Mucosa of rectum (tissue), 2 donors: ENCODE measurements around the gene DMC1.
"Not testable (repeated sequence)": the region's sequence is repeated elsewhere in the genome, so short reads cannot be mapped to it uniquely, and the experiment has no call there.

ENCODE experiments used
- H3K27ac ChIP-seq, 2 donors: one replicate each; pipeline ENCODE4 v1.7.0; 2013; ENCODE audit warnings: inconsistent platforms in 2 of 2, low read depth in 2 of 2, low read length in 2 of 2
- H3K27me3 ChIP-seq, 2 donors: one replicate each; pipeline ENCODE4 v1.7.0; 2013; ENCODE audit warnings: low read length in 2 of 2; ENCODE audit not compliant: control insufficient read depth in 2 of 2, insufficient read depth in 2 of 2
- H3K36me3 ChIP-seq, 2 donors: one replicate each; pipeline ENCODE4 v1.7.0; 2013; ENCODE audit warnings: low read length in 2 of 2; ENCODE audit not compliant: control insufficient read depth in 2 of 2, insufficient read depth in 2 of 2
- H3K4me1 ChIP-seq, 2 donors: one replicate each; pipeline ENCODE4 v1.7.0; 2013; ENCODE audit warnings: low read length in 2 of 2, mild to moderate bottlenecking in 1 of 2; ENCODE audit not compliant: control insufficient read depth in 2 of 2, insufficient read depth in 2 of 2
- H3K4me3 ChIP-seq, 2 donors: one replicate each; pipeline ENCODE4 v1.7.0; 2013; ENCODE audit warnings: low read length in 2 of 2
- H3K9ac ChIP-seq, 2 donors: one replicate each; pipeline ENCODE4 v1.7.0; 2013; ENCODE audit warnings: low read length in 2 of 2, low read depth in 1 of 2, mild to moderate bottlenecking in 1 of 2
- H3K9me3 ChIP-seq, 2 donors: one replicate each; pipeline ENCODE4 v1.7.0; 2013; ENCODE audit warnings: low read length in 2 of 2; ENCODE audit not compliant: control insufficient read depth in 2 of 2
- donor health status: healthy.
- donor health status: Normal muscosa, but diverticular disease.

DMC1 gene, protein sequence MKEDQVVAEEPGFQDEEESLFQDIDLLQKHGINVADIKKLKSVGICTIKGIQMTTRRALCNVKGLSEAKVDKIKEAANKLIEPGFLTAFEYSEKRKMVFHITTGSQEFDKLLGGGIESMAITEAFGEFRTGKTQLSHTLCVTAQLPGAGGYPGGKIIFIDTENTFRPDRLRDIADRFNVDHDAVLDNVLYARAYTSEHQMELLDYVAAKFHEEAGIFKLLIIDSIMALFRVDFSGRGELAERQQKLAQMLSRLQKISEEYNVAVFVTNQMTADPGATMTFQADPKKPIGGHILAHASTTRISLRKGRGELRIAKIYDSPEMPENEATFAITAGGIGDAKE

DNA sequence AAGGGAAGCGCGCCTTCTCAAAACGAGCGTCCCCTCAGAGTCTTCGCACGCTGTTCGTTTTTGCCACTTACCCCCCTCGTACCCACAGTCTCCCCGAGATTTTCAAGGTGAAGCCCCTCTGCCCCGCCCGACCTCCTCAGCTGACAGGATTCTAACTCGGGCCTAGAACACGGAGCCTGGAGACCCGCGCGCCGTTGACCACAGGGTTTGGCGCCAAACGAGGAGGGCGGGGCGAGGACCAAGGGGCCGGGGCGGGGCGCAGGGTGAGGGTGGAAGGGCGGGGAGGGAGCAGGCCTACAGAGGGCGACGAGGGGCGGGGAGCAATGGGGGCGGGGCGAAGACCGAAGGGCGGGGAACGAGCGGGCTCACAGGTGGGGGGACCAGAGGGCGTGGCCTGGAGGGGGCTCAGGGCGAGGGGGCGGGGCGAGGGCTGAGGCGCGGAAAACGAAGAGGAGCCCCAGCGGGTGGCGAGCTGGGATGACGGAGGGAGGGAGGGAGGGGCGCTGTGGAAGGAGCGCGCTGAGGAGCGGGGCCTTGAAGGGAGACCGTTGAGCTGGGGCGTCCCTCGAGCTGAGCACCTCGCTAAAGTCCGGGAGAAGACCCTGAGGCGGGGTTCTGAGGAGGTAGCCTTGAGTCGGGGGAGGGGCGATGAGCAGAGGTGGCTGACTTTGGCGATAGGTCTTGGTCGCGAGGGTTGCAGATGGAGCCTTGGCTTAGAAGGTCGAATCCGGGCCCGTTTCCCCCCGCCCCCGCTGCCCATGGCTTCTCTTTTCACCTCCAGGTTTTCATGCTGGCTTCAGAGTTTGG lies at the start of gene DMC1:
DMC1 (minus strand) TSS at position 212 of the 807 bp plus-strand sequence. CDS start 1,927 bp downstream, outside the sequence.
- Histone ChIP-seq H3K9me3 (no peaks in the 10 kb centered on the region), H3K4me1 (peaks cover 0 to 2% of the 10 kb centered on the region in 2 donors), H3K4me3 (peak within 1 kb of the TSS; percentile 69 to 83), H3K9ac (peak within 1 kb of the TSS; percentile 69 to 82), H3K27ac (peak within 1 kb of the TSS in 1 of 2 donors; percentile 63), H3K36me3 (no peaks in the 10 kb centered on the region), H3K27me3 (no peaks in the 10 kb centered on the region)

DNA sequence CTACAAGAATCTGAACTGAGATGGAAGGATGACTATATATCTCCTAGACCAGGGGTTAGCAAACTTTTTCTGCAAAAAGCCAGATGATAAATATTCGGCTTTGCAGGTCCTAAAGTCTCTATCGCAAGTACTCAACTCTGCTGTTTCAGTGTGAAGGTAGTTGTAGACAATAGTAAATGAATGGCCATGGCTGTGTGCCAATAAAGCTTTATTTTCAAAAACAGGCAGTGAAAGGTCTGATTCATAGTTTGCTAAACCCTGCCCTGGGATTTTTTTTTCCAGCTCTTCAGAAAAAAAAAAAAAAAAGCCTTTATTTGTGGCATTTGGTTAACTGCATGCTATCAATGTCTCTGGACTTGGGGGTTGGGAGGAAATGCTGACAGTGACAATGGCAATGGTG lies 48.7 kb upstream of the DMC1 start:
- no peak overlapping the region for H3K9ac ChIP-seq
- no peaks in the 10 kb centered on the region for H3K4me1 ChIP-seq
- no peaks in the 10 kb centered on the region for H3K36me3 ChIP-seq
- no peaks in the 10 kb centered on the region for H3K9me3 ChIP-seq
- H3K27ac ChIP-seq, result no peak overlapping the region
- no peak overlapping the region for H3K4me3 ChIP-seq
- H3K27me3 ChIP-seq, result no peaks in the 10 kb centered on the region

DNA sequence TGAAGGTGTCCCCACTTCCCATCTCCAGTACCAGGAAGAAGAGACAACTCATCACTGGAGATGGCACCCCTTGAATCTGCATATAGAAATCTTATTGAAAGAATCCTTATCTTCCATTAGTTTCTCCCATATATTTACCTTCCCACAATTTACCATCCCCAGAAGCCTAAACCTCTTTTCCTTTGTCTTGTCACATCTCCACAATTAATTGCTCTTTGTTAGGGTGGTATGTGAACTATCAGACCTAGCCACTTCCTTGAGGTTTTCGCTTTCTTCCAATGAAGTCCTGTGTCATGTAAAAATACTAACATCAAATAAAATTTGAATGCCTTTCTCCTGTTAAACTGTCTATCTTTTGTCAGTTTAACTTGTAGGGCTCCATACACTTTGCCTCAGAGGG lies 48.3 kb upstream of the DMC1 start:
- H3K36me3 ChIP-seq, result no peaks in the 10 kb centered on the region
- H3K4me1 ChIP-seq, result no peaks in the 10 kb centered on the region
- no peaks in the 10 kb centered on the region for H3K27me3 ChIP-seq
- H3K9me3 ChIP-seq, result no peaks in the 10 kb centered on the region
- H3K9ac ChIP-seq, result no peak overlapping the region
- H3K4me3 ChIP-seq, result no peak overlapping the region
- H3K27ac ChIP-seq, result no peak overlapping the region

DNA sequence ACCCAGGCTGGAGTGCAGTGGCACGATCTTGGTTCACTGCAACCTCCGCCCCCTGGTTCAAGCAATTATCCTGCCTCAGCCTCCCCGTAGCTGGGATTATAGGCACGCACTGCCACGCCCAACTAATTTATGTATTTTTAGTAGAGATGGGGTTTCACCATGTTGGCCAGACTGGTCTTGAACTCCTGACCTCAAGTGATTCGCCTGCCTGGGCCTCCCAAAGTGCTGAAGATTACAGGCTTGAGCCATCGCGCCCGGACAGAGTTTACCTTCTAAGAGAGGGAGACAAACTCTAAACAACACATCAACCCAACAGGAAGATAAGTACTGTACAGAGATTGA lies 45.1 kb upstream of the DMC1 start:
- not testable (repeated sequence) for H3K4me3 ChIP-seq, H3K9ac ChIP-seq, H3K36me3 ChIP-seq, H3K27ac ChIP-seq, H3K27me3 ChIP-seq, H3K4me1 ChIP-seq, H3K9me3 ChIP-seq

DNA sequence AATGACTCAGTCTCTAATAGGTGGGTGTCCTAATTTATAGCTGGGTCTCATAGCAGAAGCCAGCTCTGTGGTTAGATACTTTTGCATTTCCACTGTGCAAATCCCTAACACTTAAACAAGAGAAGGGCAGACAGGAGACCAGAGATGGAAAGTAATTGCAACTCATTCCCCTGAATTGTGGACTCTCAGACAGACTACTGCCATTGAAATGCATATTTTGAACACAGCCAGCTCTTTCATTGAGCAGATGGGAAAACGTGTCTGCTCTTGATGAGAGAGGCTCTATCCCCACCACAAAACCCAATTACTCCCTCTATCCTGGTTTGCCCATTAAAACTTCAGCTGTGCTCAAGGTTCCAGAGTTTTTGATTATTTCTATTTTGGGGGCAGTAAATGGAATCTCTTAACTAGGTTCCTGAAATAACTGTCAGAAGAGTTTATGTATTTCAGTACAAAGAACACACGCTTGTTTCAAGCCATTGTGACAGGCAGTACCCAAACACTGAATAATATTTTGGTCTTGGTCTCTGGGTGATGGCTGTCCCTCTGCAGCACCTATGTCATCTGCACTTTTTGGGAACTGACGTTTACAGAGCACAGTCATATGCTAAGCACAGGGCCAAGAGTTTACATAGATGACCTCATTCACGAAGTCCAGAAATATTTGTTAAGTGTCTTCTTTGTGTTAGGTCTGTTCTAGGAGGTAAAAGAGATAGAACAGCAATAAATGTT lies 44.5 kb upstream of the DMC1 start:
- Histone ChIP-seq H3K4me3 (no peak overlapping the region), H3K9me3 (no peaks in the 10 kb centered on the region), H3K36me3 (no peaks in the 10 kb centered on the region), H3K9ac (no peak overlapping the region), H3K4me1 (no peaks in the 10 kb centered on the region), H3K27ac (no peak overlapping the region), H3K27me3 (no peaks in the 10 kb centered on the region)

DNA sequence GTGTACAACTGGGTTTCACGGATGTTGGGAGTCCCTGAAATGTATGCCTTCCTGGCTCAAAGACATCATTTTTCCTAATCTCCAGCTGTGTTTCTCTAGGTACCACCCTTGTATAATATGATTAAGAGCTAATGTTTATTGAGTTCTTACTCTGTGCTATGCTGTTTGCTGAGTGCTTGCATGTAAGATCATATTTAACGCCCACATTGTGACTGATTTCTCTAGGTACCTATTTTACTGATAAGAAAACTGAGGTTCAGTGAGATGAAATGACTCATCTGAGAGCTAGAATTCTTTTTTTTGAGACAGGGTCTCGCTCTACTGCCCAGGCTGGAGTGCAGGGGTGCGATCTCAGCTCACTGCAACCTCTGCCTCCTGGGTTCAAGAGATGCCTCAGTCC lies 43.6 kb upstream of the DMC1 start:
- Histone ChIP-seq H3K27me3 (no peaks in the 10 kb centered on the region), H3K36me3 (no peaks in the 10 kb centered on the region), H3K9ac (no peak overlapping the region), H3K27ac (no peak overlapping the region), H3K4me1 (no peaks in the 10 kb centered on the region), H3K9me3 (no peaks in the 10 kb centered on the region), H3K4me3 (no peak overlapping the region)

DNA sequence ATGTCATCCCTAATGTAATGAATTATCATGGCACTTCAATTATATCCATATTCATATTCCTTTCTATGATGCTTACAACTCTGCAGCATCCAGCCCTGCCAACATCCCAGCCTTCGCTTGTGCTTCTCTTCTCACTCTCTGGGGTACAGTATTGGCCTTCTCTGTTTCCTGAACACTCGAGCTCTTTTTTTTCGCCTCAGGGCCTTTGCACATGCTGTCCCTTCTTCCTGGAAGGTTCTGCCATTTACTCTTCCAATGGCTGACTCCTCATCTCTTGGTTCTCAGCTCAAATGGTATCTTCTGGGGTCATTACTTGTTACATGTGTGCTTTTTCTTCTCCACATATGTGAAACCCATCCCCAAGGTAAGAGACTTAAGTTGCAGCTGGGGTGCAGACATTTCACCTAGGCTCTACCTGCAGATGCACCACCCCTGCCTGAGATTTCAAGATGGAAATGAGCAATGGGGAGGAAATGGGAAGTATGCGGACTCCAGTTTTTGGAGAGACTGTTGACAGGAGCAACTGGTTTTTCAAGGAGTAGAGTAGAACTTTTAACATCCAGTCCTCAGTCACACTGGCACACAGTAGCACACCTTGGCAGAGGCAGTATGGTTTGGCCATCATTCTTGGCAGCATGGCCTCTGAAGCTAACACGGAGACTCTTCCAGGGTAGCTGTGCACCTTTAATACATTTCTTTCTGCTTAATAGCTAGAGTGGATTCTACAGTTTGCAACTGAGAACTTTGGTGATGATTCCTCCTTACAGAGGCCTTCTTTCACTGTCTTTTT lies 42.4 kb upstream of the DMC1 start:
- Histone ChIP-seq H3K27me3 (no peaks in the 10 kb centered on the region), H3K9ac (no peak overlapping the region), H3K27ac (no peak overlapping the region), H3K4me3 (no peak overlapping the region), H3K9me3 (no peaks in the 10 kb centered on the region), H3K36me3 (no peaks in the 10 kb centered on the region), H3K4me1 (no peaks in the 10 kb centered on the region)

DNA sequence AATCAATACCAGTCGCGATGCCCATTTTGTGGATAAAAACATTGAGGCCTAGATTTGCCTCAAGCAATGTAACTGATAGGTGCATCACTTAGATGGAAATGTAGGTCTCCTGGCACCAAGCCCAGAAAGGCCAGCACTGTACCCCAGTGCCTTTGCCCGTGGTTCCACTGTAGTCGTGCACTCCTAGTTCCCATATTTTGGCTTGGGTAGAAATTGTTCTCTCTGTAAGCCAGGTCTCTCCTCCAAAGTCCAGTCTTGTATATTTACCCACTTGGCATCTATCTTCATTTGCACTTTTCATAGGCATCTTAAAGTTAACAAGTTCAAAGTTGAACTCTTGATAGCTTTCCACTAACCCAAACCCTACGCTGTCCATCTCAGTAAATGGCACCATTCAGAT lies 41.6 kb upstream of the DMC1 start:
- Histone ChIP-seq H3K36me3 (no peaks in the 10 kb centered on the region), H3K9me3 (no peaks in the 10 kb centered on the region), H3K27me3 (no peaks in the 10 kb centered on the region), H3K9ac (no peak overlapping the region), H3K4me1 (no peaks in the 10 kb centered on the region), H3K27ac (no peak overlapping the region), H3K4me3 (no peak overlapping the region)

DNA sequence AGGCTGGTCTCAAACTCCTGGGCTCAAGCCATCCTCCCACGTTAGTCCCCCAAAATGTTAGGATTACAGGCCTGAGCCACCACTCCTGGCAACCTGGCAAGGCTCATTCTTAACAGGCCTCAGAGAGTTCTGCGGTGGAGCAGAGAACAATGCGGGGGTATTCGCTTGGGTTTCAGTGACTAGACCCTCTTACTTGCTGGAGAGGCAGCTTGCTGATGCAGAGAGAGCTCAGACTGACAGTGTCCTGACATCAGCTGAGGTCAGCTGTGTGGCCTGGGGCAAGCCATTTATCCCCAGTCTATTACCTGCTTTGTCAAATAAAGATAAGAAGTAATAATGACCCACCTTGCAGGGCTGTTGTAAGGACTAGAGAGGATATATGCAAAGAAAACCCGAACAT lies 40.3 kb upstream of the DMC1 start:
- no peaks in the 10 kb centered on the region for H3K36me3 ChIP-seq
- H3K4me3 ChIP-seq, result no peak overlapping the region
- H3K4me1 ChIP-seq, result no peaks in the 10 kb centered on the region
- no peak overlapping the region for H3K9ac ChIP-seq
- no peak overlapping the region for H3K27ac ChIP-seq
- no peaks in the 10 kb centered on the region for H3K27me3 ChIP-seq
- no peaks in the 10 kb centered on the region for H3K9me3 ChIP-seq
